Measurements from ENCODE around the gene JAG1.

DNA sequence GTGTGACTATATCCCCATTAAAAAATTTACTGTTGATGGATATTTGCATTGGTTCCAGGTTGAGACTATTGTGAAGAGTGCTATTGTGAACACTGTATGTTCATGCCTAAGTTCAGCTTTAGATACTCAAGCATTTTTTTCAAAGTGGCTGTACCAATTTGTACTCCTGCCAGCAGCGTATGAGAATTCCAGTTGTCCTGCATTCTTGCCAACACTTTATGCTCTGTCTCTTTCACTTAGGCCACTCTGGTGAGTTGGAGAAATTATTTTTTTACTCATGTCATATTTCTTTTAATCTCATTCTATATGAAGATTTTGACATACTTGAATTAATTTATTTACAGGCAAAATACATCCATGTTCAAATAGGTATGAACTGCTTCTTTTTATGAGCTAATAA, 76.2 kb downstream of the JAG1 start:
- TF ChIP-seq ZNF274 (IDR thresholded peaks at IDR 0.05; ENCODE audit: low read depth, low read length) = no peak
- no peak for TF ChIP-seq SUZ12 (IDR thresholded peaks at IDR 0.05; ENCODE audit: extremely low read depth, insufficient read depth, insufficient read length)

Data from NT2/D1 (cell line).